Activated T-cell treated with anti-CD3 and anti-CD28 coated beads, Interleukin-2, amount 50 U/mL, for 72 hours (primary cell): Measurements from ENCODE around the gene GRHL1. TPM values are rescaled to one million over a fixed set of nuclear protein-coding genes. Genes with fewer than 3 reads are reported as not detected.
"Not testable (repeated sequence)": the region's sequence is repeated elsewhere in the genome, so short reads cannot be mapped to it uniquely, and the experiment has no call there.

Source experiments
- ATAC-seq, 2 donors: fragments of 150-1000 bp; cut with Tn5 transposase; replicated peaks in 1 of 2; 2 replicates each; pipeline ENCODE4 v1.10.0; 2021; ENCODE audit warnings: moderate library complexity in 2 of 2, mild to moderate bottlenecking in 1 of 2
- DNase-seq, 2 donors: peaks; one replicate each; pipeline ENCODE4 v3.0.0; 2021 to 2022; ENCODE audit warnings: mixed read lengths in 1 of 2
- H3K27ac Mint-ChIP-seq: one replicate; pipeline ENCODE4 v1.8.0; 2022; ENCODE audit warnings: mild to moderate bottlenecking, moderate library complexity, mixed read lengths
- H3K27me3 Mint-ChIP-seq: one replicate; pipeline ENCODE4 v1.8.0; 2022; ENCODE audit warnings: low read depth, mixed read lengths
- H3K36me3 Mint-ChIP-seq, 2 donors: one replicate each; pipeline ENCODE4 v1.8.0; 2022; ENCODE audit warnings: mixed read lengths in 2 of 2, mild to moderate bottlenecking in 1 of 2; ENCODE audit not compliant: insufficient read depth in 2 of 2
- H3K4me1 Mint-ChIP-seq: one replicate; pipeline ENCODE4 v1.8.0; 2022; ENCODE audit warnings: low read depth, mixed read lengths
- H3K4me3 Mint-ChIP-seq, 2 donors: one replicate each; pipeline ENCODE4 v1.8.0; 2022; ENCODE audit warnings: mild to moderate bottlenecking in 2 of 2, mixed read lengths in 2 of 2, moderate library complexity in 2 of 2
- H3K9me3 Mint-ChIP-seq, 2 donors: one replicate each; pipeline ENCODE4 v1.8.0; 2022; ENCODE audit warnings: mixed read lengths in 2 of 2
- total RNA-seq, 2 donors: library from RNA; stranded (reverse); gene quantifications; one replicate each; pipeline ENCODE4 v1.2.3, GENCODE V29; 2022

The GRHL1 gene
- total RNA-seq, 2 donors from 2014 or later = 0.83 to 1.1 TPM

- H3K4me1 Mint-ChIP-seq = peaks cover 22% of the 10 kb centered on the region
- H3K9me3 Mint-ChIP-seq = no peaks in the 10 kb centered on the region
- no peak overlapping the region for H3K27ac Mint-ChIP-seq
- ATAC-seq = no peak
- H3K36me3 Mint-ChIP-seq = no peaks in the 10 kb centered on the region
- H3K27me3 Mint-ChIP-seq = no peaks in the 10 kb centered on the region
- DNase-seq = no peak
- H3K4me3 Mint-ChIP-seq = no peak overlapping the region
Observed at GRCh38 chr2:10026940-10027569, 75.6 kb downstream of the GRHL1 start.

DNA sequence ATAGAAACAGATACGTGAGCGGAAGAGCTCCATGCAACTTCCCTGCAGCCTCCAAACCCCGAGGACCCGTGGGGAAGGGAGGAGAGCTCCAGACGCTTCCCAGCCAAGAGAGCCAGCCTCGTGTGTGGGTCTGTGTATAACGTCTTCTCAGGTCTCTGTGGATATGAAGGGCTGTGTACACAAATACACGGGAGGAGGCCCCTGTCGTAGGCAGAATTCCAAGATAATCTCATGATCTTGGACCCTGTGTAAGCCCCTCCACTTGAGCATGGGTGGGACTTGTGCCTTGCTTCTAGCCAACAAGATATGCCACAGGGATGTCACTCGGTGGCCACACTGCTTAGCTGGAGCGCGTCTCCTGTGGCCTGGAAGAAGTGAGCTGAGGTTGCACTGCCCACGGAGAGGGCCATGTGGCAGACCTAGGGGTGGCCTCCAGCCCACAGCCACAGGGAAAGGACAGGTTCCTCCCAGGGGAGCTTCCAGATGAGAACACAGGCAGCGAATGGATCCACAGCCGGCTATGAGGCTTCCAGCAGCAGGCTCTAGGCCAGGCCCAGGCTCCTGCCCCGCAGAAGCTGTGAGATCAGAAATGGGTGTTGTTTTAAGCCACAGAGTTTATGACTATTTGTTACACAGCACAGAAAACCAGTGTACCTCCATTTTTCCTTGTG is 76.3 kb downstream of the GRHL1 start:
- no peaks in the 10 kb centered on the region for H3K27me3 Mint-ChIP-seq
- DNase-seq = no peak
- no peaks in the 10 kb centered on the region for H3K9me3 Mint-ChIP-seq
- peaks cover 22% of the 10 kb centered on the region for H3K4me1 Mint-ChIP-seq
- no peak for ATAC-seq
- H3K27ac Mint-ChIP-seq = no peak overlapping the region
- no peak overlapping the region for H3K4me3 Mint-ChIP-seq
- H3K36me3 Mint-ChIP-seq = no peaks in the 10 kb centered on the region

DNA sequence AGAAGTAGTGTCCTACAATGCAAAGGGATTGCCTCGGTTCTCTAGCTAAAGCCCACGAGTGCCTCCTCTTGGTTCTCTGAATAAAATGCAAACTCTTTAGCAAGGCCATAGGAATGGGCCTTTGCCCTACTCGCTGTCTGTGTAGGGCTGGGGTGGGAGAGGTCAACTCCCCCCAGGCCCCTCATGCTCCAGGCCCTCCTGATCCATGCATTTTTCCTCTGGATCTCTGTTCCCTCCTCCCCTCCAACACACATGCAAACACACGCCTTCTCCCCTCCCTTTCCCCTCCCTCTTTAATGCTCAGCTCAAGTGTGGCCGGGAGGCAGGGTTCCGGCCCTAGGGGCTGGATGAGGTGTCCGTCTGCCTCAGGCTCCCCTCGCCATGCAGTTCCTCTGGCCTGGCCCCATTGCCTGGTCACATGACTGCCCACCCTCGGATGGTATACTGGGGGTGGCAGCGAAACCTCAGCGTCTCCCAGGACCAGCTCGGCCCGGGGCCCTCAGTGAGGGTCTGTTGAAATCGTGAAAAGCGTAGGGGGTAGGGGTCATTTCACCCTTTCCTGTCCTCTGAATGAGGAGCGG is 77.0 kb downstream of the GRHL1 start:
- H3K36me3 Mint-ChIP-seq = no peaks in the 10 kb centered on the region
- no peaks in the 10 kb centered on the region for H3K27me3 Mint-ChIP-seq
- DNase-seq (no peak), ATAC-seq (no peak)
- H3K9me3 Mint-ChIP-seq = no peaks in the 10 kb centered on the region
- H3K27ac Mint-ChIP-seq = no peak overlapping the region
- peaks cover 22% of the 10 kb centered on the region for H3K4me1 Mint-ChIP-seq
- peak overlapping the region in 1 of 2 donors; percentile 62 for H3K4me3 Mint-ChIP-seq

DNA sequence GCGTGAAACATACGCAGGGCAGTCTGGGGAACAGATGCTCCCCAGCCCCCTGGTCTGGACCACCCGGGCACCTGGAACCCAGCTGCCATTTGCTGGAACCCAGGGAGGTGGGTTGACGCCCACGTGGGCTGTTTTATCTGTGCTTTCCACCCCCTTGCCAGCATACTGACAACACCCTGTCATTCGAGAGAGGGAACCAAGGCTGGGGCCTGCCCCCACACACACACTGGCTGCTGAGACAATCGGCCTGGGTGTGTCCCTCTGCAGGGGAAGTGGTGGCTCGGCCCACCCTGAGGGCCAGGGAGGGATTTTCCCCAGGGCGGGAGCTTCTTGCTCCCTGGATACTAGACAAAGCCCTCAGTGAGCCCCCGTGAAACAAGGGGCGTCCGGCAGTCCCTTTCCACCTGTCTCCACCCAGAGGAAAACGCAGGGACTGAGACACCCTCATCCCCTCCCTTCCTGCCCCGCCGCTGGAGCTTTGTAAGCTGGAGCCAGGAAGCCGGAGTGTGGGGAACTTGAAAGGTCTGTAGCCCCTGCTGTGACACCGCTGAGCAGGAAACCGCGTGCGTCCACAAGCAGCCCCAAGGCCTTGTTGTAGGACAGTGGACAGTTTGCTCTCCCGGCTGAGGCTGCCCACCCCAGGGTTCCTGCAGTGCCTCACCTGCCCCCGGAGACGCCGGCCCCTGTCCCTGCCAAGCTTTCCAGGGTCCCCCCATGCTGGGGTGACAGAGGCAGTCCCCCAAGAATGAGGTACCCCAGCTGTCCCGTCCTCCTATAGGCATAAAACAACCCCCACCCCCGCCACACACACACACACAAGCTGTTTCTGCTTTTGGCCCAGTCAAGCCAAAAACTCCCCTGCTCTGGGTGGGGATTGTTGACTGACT is 77.7 kb downstream of the GRHL1 start:
- peak overlapping the region; percentile 42 to 62 for H3K4me3 Mint-ChIP-seq

GRCh38 chr2:10029875-10030223 is 78.4 kb downstream of the GRHL1 start:
- Mint-ChIP-seq H3K9me3 (no peaks in the 10 kb centered on the region), H3K4me3 (peak overlapping the region; percentile 42 to 62), H3K4me1 (peaks cover 24% of the 10 kb centered on the region), H3K36me3 (no peaks in the 10 kb centered on the region), H3K27me3 (no peaks in the 10 kb centered on the region), H3K27ac (peak overlapping the region; percentile 40)
- ATAC-seq (no peak), DNase-seq (no peak)

More for the DNA sequence above, 77.7 kb downstream of the GRHL1 start:
- DNase-seq = peak; percentile 59 to 69
- Mint-ChIP-seq H3K9me3 (no peaks in the 10 kb centered on the region), H3K27me3 (no peaks in the 10 kb centered on the region), H3K36me3 (no peaks in the 10 kb centered on the region), H3K4me1 (peaks cover 22% of the 10 kb centered on the region), H3K27ac (peak overlapping the region; percentile 40)
- peak; percentile 88 to 96 for ATAC-seq

DNA sequence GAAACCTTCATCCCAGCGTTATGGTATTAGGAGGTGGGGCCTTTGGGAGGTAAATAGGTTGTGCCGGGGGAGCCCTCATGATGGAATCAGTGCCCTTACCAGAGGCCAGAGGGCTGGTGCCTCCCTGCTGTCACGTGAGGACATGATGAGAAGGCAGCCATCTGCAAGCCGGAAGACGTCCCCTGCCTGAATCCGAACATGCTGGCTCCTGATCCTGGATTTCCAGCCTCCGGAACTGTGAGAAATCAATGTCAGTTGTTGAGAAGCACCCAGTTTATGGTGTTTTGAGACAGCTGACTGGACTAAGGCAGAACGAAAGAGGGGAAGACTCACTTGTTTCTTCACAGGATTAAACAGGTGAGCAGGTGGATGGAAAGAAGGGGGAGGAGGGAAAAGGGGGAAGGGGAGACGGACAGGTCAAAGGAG is 78.8 kb downstream of the GRHL1 start:
- H3K9me3 Mint-ChIP-seq = no peaks in the 10 kb centered on the region
- no peaks in the 10 kb centered on the region for H3K36me3 Mint-ChIP-seq
- peaks cover 29% of the 10 kb centered on the region for H3K4me1 Mint-ChIP-seq
- H3K27me3 Mint-ChIP-seq = no peaks in the 10 kb centered on the region
- H3K27ac Mint-ChIP-seq = no peak overlapping the region
- H3K4me3 Mint-ChIP-seq = peak overlapping the region in 1 of 2 donors; percentile 42
- no peak for DNase-seq
- ATAC-seq = no peak

GRCh38 chr2:10030798-10031197 is 79.3 kb downstream of the GRHL1 start:
- not testable (repeated sequence) for H3K4me3 Mint-ChIP-seq, ATAC-seq, H3K27me3 Mint-ChIP-seq, DNase-seq, H3K9me3 Mint-ChIP-seq, H3K36me3 Mint-ChIP-seq, H3K27ac Mint-ChIP-seq
- peaks cover 34% of the 10 kb centered on the region for H3K4me1 Mint-ChIP-seq

DNA sequence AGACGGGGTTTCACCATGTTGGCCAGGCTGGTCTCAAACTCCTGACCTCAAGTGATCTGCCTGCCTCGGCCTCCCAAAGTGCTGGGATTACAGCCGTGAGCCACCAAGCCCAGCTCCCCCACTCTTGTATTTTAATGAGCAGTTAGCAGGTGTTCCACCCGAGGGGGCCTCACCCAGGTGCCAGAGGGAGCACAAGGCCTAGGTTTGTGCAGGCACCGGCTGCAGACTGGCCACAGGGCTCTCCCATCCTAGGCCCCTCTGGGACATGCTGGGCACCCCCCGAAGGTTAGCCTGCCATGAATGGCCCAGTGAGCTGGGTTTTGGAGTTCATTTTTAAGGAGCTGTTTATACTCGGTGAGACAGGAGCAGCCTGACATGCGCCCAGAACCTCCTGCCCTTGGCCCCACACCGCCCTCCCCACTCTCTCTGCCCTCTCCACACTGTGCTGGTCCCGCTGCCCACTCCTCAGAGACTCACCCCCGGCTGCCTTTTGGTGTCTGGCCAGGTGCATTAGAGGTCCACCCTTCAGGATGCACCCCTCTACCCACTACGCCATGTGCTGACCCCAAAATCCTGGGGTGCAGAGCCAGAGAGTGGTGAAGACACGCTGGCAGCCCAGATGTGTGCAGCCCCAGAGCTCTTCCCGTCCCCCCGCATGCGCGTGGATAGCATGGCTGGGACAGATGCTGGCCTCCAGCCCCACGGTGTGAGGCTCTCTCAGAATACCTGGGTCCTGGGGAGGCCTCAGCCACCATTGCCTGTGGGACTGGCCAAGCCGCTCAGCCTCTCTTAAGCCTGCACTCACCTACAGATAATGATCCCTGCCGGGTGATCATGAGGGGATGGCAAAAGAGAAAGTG is 80.6 kb downstream of the GRHL1 start:
- peaks cover 40% of the 10 kb centered on the region for H3K4me1 Mint-ChIP-seq
- no peak overlapping the region for H3K4me3 Mint-ChIP-seq
- no peaks in the 10 kb centered on the region for H3K36me3 Mint-ChIP-seq
- ATAC-seq = no peak
- no peak overlapping the region for H3K27ac Mint-ChIP-seq
- H3K9me3 Mint-ChIP-seq = no peaks in the 10 kb centered on the region
- no peaks in the 10 kb centered on the region for H3K27me3 Mint-ChIP-seq
- DNase-seq = no peak

GRCh38 chr2:10032746-10033105 is 81.2 kb downstream of the GRHL1 start:
- DNase-seq = no peak

DNA sequence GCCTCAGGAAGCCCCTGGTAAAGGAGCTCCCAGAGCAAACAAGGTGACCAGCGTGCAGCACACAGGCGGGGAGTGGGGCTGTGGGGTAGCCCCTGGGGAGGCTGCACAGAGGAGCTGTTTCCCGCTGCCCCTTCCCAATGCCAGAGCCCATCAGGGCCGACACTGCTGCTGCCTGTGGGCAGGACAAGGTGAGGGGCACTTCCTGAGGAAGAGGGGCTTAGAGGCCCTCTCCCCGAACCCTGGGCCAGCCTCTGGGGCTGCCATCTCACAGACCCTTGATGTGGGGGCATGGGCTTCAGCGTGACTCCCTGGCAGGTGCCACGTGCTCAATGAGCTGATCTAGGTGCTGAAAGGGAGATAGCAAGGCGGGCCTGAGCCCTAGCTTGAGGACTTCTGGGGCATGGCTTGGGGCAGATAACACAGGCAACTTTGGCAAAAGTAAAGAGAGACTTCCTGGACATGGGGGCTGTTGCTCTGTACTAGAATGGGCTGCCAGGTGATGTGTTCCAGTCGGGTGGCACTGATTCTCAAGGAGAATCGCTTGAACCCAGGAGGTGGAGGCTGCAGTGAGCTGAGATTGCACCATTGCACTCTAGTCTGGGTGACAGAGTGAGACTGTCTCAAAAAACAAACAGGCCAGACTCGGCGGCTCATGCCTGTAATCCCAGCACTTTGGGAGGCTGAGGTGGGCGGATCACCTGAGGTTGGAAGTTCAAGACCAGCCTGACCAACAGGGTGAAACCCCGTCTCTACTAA is 81.9 kb downstream of the GRHL1 start:
- DNase-seq (no peak), ATAC-seq (no peak)
- Mint-ChIP-seq H3K4me3 (no peak overlapping the region), H3K27me3 (no peaks in the 10 kb centered on the region), H3K9me3 (no peaks in the 10 kb centered on the region), H3K36me3 (no peaks in the 10 kb centered on the region), H3K4me1 (peaks cover 38% of the 10 kb centered on the region), H3K27ac (no peak overlapping the region)

More at GRCh38 chr2:10032746-10033105, 81.2 kb downstream of the GRHL1 start:
- ATAC-seq = no peak
- Mint-ChIP-seq H3K36me3 (no peaks in the 10 kb centered on the region), H3K9me3 (no peaks in the 10 kb centered on the region), H3K4me3 (no peak overlapping the region), H3K4me1 (peaks cover 40% of the 10 kb centered on the region), H3K27ac (no peak overlapping the region), H3K27me3 (no peaks in the 10 kb centered on the region)

GRCh38 chr2:10034333-10035052 is 83.0 kb downstream of the GRHL1 start:
- no peaks in the 10 kb centered on the region for H3K27me3 Mint-ChIP-seq
- no peaks in the 10 kb centered on the region for H3K9me3 Mint-ChIP-seq
- H3K36me3 Mint-ChIP-seq = no peaks in the 10 kb centered on the region
- no peak overlapping the region for H3K4me3 Mint-ChIP-seq
- ATAC-seq = no peak
- DNase-seq = no peak
- H3K27ac Mint-ChIP-seq = no peak overlapping the region
- peaks cover 27% of the 10 kb centered on the region for H3K4me1 Mint-ChIP-seq
